ENCODE results near the gene RAPGEF6.

GRCh38 chr5:131542723-131543122 is 92.3 kb downstream of the RAPGEF6 start:
- TF ChIP-seq POLR2AphosphoS5 (IDR thresholded peaks at IDR 0.05; ENCODE audit: low read depth, low read length) (no peak), POLR2A (IDR thresholded peaks at IDR 0.05; ENCODE audit: low read depth, low read length) (no peak), TAF1 (IDR thresholded peaks at IDR 0.05; ENCODE audit: low read depth, low read length) (no peak)
